Body of pancreas (tissue), 4 donors: ENCODE data around the gene GLT6D1. TPM values are rescaled to one million over a fixed set of nuclear protein-coding genes. Genes with fewer than 3 reads are reported as not detected.

Experiments used
- ATAC-seq: fragments of 150-250 bp; one replicate; pipeline ENCODE4 v1.9.1; 2016
- DNase-seq, 4 donors: peaks; one replicate each; pipeline ENCODE4 v3.0.0-alpha.2; 2019
- H3K27ac ChIP-seq, 4 donors: fragments of 200-600 bp; sonication (generic); 1 replicate in 3 of 4; 2 replicates in 1 of 4; pipeline versions ENCODE4 v1.5.1 to v1.6.1; 2016 to 2019; ENCODE audit warnings: mild to moderate bottlenecking in 1 of 4, mixed read lengths in 1 of 4, moderate library complexity in 1 of 4
- H3K27me3 ChIP-seq, 2 donors: fragments of 200-600 bp; sonication (generic); one replicate each; pipeline ENCODE4 v1.6.0; 2016; ENCODE audit warnings: mild to moderate bottlenecking in 1 of 2
- H3K36me3 ChIP-seq, 2 donors: fragments of 200-600 bp; sonication (generic); replicated peaks in 1 of 2; 2 replicates each; pipeline ENCODE4 v1.5.1; 2016; ENCODE audit warnings: low read depth in 2 of 2; ENCODE audit not compliant: insufficient read depth in 1 of 2
- H3K4me1 ChIP-seq: fragments of 200-600 bp; sonication (generic); one replicate; pipeline ENCODE4 v1.6.0; 2016
- H3K4me3 ChIP-seq, 2 donors: fragments of 200-600 bp; sonication (generic); 1 replicate in 1 of 2; 2 replicates in 1 of 2; pipeline ENCODE4 v1.5.1; 2016 to 2019
- H3K9me3 ChIP-seq, 3 donors: fragments of 200-600 bp; sonication (generic); 1 replicate in 2 of 3; 2 replicates in 1 of 3; pipeline ENCODE4 v1.5.1; 2016
- POLR2A ChIP-seq, 3 donors: fragments of 450-650 bp; IDR thresholded peaks; one replicate each; pipeline ENCODE4 v1.6.1; 2016; ENCODE audit warnings: antibody characterized with exemption in 3 of 3, mild to moderate bottlenecking in 2 of 3
- WGBS, 2 donors: methylation state at CpG; one replicate each; pipeline ENCODE4 v1.1.5; 2017; 5-methylcytosine and 5-hydroxymethylcytosine counted together
- intact Hi-C: fragments of 100-400 bp; cut with DNase I; formaldehyde crosslinking; loops from one replicate; pipeline ENCODE4 v1.15.1; 2023
- total RNA-seq, 2 donors: library from RNA; depleted of rRNA; stranded (reverse); fragments of >200 nt; gene quantifications; one replicate each; pipeline ENCODE4 v1.1.0, GENCODE V29; 2016
- TF ChIP-seq, protein P1 (sequence below), 7 experiments: fragments of 450-650 bp in 4 of 7; fragments of 200-600 bp in 3 of 7; sonication (generic) in 3 of 7; IDR thresholded peaks; one replicate each; pipeline ENCODE4 v1.5.1; 2016 to 2019; ENCODE audit warnings: antibody characterized with exemption in 7 of 7

Gene GLT6D1
- total RNA-seq, 2 donors from 2014 or later: not detected

DNA sequence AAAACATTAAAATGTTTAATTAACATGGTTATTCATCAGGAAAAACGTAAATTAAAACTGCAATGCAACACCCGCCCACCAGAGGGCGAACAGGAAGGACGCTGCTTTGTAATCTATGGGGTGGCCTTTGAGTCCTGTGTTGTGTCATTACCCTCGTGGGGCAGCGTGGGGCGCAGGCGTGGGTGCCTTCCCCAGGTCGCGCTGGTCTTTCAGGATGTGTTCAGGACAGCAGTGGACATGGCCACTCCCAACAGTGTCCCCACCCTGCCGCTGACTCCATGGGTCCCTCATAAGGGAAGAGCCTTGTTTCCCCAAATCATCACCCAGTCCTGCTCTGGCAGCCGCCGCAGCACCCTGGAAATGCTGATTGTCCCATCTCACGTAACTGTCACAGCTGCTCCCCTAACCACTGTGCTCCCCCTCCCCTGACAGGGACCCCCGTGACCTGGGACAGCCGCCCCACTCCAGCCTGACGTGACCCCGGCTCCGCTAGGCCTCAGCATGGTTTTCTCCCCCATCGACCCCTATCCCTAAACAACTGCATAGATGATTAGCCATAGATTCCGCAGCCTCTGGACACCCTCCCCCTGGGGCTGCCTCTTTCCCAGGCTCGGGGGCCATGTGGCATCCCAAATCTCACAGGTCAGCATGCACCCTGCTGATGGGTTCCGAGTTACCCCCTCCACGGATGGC is 36.4 kb downstream of the GLT6D1 start:
- H3K4me1 ChIP-seq: no peaks in the 10 kb centered on the region
- WGBS, 2 donors: 35 to 45% methylated on average over 21 to 24 of the region's 24 CpGs
- no peak for ATAC-seq
- DNase-seq: peak; percentile 8 to 50 (median 34)
- H3K27ac ChIP-seq: no peak overlapping the region
- H3K36me3 ChIP-seq: no peaks in the 10 kb centered on the region
- H3K9me3 ChIP-seq: no peaks in the 10 kb centered on the region
- no peak overlapping the region for H3K4me3 ChIP-seq
- no peak for TF ChIP-seq POLR2A (IDR thresholded peaks at IDR 0.05)
- TF ChIP-seq, protein P1, sequence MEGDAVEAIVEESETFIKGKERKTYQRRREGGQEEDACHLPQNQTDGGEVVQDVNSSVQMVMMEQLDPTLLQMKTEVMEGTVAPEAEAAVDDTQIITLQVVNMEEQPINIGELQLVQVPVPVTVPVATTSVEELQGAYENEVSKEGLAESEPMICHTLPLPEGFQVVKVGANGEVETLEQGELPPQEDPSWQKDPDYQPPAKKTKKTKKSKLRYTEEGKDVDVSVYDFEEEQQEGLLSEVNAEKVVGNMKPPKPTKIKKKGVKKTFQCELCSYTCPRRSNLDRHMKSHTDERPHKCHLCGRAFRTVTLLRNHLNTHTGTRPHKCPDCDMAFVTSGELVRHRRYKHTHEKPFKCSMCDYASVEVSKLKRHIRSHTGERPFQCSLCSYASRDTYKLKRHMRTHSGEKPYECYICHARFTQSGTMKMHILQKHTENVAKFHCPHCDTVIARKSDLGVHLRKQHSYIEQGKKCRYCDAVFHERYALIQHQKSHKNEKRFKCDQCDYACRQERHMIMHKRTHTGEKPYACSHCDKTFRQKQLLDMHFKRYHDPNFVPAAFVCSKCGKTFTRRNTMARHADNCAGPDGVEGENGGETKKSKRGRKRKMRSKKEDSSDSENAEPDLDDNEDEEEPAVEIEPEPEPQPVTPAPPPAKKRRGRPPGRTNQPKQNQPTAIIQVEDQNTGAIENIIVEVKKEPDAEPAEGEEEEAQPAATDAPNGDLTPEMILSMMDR (IDR thresholded peaks at IDR 0.05): peak; percentile 49 to 81 (median 66)
- peaks cover 0 to 6% of the 10 kb centered on the region in 2 donors for H3K27me3 ChIP-seq
- intact Hi-C loops: no loop called here

DNA sequence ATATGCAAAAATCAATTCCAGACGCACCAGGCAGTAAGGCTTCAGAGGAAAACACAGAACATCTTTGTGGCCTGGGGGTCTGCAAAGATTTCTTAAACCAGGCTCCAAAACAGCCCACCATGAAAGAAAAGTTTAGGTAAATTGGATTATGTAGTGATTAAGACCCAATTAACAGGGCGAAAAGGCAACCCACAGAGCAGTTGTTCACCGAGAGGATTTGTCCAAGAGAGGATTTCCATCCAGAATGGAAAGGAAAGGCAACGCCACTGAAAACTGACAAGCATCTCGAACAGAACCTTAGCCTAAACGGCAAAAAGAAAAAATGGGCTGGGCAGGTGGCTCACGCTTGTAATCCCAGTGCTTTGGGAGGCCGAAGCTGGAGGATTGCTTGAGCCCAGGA is 37.4 kb downstream of the GLT6D1 start:
- H3K36me3 ChIP-seq: no peaks in the 10 kb centered on the region
- H3K27me3 ChIP-seq: peaks cover 0 to 8% of the 10 kb centered on the region in 2 donors
- TF ChIP-seq, protein P1 (IDR thresholded peaks at IDR 0.05): no peak
- no peak for TF ChIP-seq POLR2A (IDR thresholded peaks at IDR 0.05)
- 66 to 76% methylated on average over 8 of the region's 8 CpGs for WGBS, 2 donors
- no peak for DNase-seq
- H3K4me3 ChIP-seq: no peak overlapping the region
- no peak for ATAC-seq
- H3K9me3 ChIP-seq: no peaks in the 10 kb centered on the region
- H3K4me1 ChIP-seq: no peaks in the 10 kb centered on the region
- H3K27ac ChIP-seq: no peak overlapping the region
- intact Hi-C loops: no loop called here

DNA sequence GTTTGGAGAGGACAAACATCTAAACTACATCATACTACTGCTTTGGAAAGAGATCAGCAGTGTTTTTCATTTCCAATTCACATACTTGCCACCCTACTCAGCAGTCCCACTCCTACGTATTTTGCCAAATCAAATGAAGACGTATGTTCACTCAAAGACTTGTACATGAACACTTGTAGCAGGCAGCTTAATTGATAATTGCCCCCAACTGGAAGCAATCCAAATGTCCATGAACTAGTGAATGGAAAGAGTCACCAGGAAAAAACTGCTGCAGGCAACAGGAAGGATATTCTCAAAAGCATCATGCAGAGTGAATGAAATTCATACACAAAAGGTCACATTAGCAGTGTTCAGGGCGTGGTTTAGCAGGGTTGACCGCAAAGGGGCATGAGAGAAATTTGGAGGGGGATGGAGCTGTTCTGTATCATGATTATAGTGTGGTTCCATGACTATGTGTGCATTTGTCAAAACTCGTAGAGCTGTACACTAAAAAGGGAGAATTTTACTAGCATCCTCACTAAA is 39.0 kb downstream of the GLT6D1 start:
- Histone ChIP-seq H3K9me3 (no peaks in the 10 kb centered on the region), H3K4me3 (no peak overlapping the region), H3K27me3 (peaks cover 0 to 8% of the 10 kb centered on the region in 2 donors), H3K4me1 (no peaks in the 10 kb centered on the region), H3K36me3 (no peaks in the 10 kb centered on the region), H3K27ac (no peak overlapping the region)
- no peak for DNase-seq
- no peak for ATAC-seq
- intact Hi-C loops: no loop called here
- WGBS, 2 donors: 37 to 51% methylated on average over 5 of the region's 5 CpGs
- TF ChIP-seq, protein P1 (IDR thresholded peaks at IDR 0.05): no peak
- no peak for TF ChIP-seq POLR2A (IDR thresholded peaks at IDR 0.05)

DNA sequence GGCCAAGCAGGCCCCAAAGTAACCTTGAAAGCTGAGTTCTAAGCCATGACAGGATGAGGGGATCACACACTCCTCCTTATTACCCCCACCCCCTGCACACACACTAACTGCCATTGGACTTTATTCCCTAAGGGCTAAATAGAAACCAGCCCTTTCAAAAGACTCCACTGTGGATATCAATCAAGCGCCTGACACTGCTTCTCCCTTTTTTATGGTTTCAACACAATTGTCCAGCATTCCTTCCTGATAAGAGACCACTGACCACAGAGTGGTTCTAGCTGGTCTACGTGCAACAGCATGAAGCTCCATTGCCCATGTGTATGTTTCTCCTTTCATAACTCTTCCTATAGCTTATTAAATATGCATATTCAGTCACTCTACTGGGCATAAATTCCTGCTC is 43.1 kb downstream of the GLT6D1 start:
- no peak for DNase-seq
- no peak overlapping the region for H3K4me3 ChIP-seq
- TF ChIP-seq, protein P1 (IDR thresholded peaks at IDR 0.05): no peak
- TF ChIP-seq POLR2A (IDR thresholded peaks at IDR 0.05): no peak
- H3K4me1 ChIP-seq: no peaks in the 10 kb centered on the region
- no peak for ATAC-seq
- H3K27me3 ChIP-seq: peaks cover 0 to 4% of the 10 kb centered on the region in 2 donors
- no peaks in the 10 kb centered on the region for H3K9me3 ChIP-seq
- no peaks in the 10 kb centered on the region for H3K36me3 ChIP-seq
- intact Hi-C loops: no loop called here
- WGBS, 2 donors: 47 to 59% methylated on average over 2 of the region's 2 CpGs
- H3K27ac ChIP-seq: no peak overlapping the region

DNA sequence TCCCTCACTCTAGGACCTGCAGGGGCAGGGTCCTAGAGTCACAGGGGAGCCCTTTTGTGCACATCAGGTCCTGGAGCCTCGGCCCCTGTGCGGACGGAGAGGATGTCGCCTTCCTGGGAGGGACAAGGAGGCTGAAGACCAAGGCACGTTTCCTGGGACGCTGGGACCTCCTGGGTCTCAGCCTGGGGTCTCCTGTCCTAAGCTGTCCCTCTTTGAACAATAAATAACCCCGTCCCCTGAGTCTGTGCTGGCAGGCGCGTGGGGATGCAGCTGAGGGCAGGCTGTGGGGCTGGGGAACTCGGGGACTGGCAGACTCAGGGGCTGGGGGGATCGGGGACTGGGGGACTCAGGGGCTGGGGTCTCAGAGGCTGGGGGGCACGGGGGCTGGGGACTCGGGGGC is 46.7 kb downstream of the GLT6D1 start:
- Histone ChIP-seq H3K27me3 (no peaks in the 10 kb centered on the region), H3K4me1 (no peaks in the 10 kb centered on the region), H3K36me3 (no peaks in the 10 kb centered on the region), H3K4me3 (no peak overlapping the region), H3K27ac (no peak overlapping the region), H3K9me3 (no peaks in the 10 kb centered on the region)
- WGBS, 2 donors: 40 to 65% methylated on average over 3 to 8 of the region's 13 CpGs
- DNase-seq (no peak), ATAC-seq (no peak)
- TF ChIP-seq, protein P1 (IDR thresholded peaks at IDR 0.05): no peak
- no peak for TF ChIP-seq POLR2A (IDR thresholded peaks at IDR 0.05)
- intact Hi-C loops: no loop called here
